HG03342 (cell line): ENCODE results near the gene GGTA1.

Experiments
- ATAC-seq: cut with Tn5 transposase; IDR thresholded peaks from one replicate; pipeline ENCODE4 v1.9.1; 2021; ENCODE audit warnings: mild to moderate bottlenecking, moderate library complexity; ENCODE audit not compliant: unreplicated experiment

GGTA1 gene

DNA sequence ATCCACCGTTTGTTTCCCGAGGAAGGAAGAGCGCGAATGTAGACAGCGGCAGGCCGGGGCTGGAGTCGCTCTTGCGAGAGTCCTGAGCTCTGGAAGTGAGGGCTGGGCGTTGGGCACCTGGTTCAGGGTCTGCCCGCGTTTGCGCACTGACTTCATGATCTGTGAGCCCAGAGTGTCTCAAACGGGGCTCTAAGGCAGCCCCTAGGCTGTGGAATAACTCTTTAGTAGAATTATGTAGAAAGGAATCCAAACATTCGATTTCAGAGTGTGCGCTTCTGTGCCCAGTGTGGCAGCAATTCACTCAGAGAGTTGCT lies 478 bp upstream of the GGTA1 start:
- ATAC-seq: no peak

DNA sequence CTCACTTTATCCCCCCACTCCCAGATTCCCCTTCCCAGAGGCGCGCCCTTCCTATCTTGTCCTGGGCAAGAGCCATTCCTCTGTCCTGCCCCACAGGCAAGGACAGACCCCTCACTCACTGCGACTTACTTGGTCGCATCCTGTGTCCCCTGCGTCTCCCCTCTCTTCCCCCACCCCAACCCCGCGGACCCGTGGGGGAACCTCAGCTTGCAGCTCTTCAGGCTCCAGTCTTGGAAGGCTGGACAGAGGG lies 542 bp downstream of the GGTA1 start:
- ATAC-seq: no peak

GRCh38 chr9:121498487-121499176 lies 1.0 kb downstream of the GGTA1 start:
- ATAC-seq: no peak

GRCh38 chr9:121498150-121498486 lies 1.5 kb downstream of the GGTA1 start:
- ATAC-seq: peak; percentile 77

GRCh38 chr9:121495976-121496375 lies 3.7 kb downstream of the GGTA1 start:
- no peak for ATAC-seq

DNA sequence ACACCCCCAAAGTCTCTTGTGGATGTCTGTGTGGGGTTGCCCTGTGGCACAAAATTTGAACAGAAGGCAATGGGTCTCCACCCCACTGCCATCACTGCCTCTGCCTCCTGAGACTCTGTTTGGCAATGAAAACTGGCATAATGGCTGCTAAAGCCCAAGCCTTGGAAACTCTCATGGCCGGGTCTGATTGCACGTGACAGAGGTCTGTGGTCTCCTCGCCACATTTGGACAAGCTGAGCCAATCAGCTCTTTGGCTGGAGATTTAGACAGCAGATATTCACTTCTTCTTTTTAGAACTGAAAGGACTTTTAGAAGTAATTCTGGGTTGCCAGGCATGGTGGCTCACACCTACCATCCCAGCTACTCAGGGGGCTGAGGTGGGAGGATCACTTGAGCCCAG lies 5.5 kb downstream of the GGTA1 start:
- no peak for ATAC-seq

- no peak for ATAC-seq
Observed at GRCh38 chr9:121491111-121491510, 8.5 kb downstream of the GGTA1 start.

DNA sequence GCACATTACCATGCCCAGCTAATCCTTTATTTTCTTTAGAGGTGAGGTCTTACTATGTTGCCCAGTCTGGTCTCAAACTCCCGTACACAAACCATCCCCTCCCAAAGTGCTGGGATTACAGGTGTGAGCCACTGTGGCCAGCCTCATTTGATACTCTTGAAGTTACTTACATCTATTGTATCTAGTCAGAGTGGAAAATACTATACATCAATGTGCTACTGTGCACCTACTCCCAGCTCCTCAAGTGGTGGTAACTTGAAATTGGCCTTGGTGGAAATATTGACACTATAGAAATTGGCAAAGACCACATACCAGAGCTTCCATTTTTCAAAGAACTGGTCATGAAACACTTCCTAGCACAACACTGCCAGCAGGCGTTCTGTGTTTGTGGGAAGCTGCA lies 10.3 kb downstream of the GGTA1 start:
- ATAC-seq: no peak

DNA sequence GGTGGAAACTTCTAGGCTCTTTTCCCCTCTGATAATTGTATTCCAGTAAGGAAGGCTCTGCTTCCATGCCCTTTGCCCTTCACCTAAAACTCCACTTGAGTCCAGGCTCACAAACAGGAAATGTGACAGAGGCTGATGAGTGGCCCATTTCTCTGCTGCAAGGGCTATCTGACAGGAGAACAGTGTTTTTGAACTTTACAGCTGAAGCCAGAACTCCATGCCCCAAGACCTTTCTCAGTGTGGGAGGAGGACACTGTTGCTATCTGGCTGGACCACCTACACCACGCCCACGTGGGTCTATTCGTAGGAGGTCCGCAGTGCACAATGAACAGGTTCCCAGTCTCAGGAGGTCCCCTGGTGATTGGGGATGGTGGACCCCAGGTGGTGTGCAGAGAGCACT lies 13.6 kb downstream of the GGTA1 start:
- ATAC-seq: no peak

DNA sequence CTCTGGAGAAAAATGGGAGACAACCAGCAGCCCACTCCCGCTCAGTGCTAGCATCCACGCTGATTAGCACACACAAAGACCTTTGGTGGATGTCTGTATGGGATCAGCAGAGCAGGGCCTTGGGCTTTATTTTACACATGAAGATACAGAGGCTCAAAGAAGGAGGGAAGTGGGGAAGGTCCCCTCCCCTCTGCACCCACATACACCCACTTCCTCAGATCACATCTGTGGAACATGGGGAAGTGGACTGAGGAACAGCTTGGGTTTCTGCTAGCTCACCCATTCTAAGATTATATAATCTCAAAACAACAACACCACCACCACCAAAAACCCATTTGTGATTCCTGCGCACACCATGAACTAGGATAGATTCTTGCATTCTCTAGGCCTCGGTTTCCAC lies 14.0 kb downstream of the GGTA1 start:
- ATAC-seq: no peak

- no peak for ATAC-seq
Observed at GRCh38 chr9:121484651-121485446, 14.8 kb downstream of the GGTA1 start.

DNA sequence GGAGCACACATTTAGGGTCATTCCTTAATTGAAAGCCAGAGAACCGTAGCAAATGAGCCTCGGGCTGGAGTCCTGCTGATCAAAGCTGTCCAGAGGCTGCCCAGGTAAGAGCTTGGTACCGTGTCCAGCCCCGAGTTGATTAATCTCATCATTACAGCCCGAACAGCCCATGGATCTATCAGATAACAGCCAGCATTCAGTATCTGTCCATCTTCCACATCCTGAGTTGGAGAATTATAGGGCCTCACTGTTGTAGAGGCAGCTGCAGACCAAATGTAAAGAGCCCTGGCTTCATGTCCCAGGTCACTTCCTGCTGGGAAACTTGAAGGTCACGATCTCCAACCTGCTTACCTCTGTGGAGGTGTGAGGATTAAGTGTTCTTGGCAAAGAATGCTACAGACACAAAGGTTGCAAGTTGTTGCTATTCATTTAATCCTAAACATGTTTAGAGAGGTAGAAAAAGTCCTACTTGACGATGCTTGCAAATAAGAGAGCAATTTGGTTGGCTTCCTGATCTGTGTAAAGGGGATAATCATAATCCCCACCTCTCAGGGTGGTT lies 16.1 kb downstream of the GGTA1 start:
- no peak for ATAC-seq

GRCh38 chr9:121483049-121483448 lies 16.6 kb downstream of the GGTA1 start:
- no peak for ATAC-seq

DNA sequence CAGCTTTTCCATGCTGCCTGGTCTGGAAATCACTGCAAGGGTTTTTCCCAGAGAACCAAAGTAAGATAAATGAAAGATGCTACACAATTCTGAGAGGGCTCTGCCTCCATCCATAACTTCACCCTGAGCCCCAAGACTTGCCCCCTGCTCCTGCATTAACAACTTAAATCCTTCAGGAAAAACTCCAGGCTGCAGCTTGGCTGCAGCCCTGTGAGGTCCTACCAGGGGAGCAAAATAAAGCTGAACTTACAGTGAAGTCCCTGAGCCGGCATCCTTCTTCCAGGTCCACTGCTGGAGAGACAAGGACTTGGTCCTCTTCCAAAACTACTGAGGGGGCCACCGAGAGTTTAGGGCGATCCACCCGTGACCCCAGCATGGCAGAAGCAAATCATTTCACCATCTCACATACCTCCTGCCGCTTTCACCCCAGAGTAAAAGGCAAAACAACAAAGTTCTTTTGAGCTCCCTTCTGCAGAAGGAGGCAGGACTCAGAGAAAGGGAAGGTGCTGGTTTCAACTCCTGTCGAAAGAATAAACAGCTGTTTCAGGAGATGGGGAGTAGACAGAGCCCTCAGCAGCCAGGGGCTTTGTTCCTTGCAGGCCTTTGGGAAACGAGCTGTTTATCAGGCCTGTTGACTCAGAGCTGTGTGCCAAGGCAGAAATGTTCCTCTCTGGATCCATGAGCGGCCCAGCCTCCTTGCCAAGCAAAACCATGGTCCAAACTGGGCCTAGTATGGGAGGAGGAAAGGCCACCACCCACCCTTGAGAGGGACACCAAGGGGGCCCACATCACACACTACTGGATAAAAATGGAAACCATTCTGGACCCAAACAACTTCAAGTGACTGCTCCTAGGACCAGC lies 20.6 kb downstream of the GGTA1 start:
- no peak for ATAC-seq

DNA sequence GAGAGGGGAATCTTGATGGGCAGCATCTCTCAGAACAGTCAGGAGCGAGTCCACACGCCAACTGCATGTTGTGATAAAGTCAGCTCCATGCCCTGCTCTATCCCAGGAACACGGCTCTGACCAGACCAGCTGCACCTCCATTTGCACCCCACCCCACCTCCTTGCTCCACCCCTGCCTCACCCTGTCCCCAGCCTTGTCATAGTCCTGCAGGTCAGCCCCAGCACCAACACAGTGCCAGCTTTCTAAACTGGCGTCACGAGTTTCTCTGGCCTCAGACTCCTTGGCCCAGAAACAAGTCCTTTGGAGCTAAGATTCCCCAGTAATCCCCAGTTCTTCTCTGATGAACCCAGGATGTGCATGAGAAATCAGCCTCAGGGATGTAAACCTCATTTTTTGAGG lies 23.5 kb downstream of the GGTA1 start:
- no peak for ATAC-seq

DNA sequence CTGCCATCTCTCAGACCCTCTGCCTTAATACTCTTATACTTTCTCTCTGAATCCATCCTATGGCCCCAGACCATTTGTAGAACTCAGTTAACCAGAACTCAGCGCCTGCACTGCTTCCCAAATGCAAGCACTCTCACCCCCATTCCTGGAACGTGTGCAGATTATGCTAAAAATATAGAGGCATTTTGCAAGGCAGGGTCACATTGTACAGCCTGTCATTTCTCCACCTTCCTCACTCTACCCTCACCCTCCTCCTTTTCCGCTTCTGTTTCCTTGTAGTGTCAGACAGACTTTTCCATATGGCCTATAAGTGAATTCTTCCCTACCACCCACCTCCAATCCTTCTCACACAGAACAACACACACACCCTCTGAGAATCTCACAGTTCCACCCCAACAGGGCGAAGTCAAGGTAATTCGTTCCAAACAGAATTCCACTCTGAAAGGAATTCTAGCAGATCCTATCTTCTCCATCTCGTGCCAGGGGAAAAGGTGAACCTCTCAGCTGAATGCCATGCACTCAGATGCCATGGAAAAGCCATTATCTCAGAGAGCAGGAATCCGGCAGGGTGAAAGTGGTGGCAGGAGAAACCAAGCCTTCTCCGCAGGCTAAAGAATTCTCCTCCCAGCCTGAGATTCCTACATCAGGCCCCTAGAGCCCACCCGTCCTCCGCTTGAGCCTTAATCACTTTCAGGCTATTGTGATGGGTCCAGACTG lies 25.3 kb downstream of the GGTA1 start:
- ATAC-seq: no peak

GRCh38 chr9:121473229-121473628 lies 26.4 kb downstream of the GGTA1 start:
- ATAC-seq: no peak

DNA sequence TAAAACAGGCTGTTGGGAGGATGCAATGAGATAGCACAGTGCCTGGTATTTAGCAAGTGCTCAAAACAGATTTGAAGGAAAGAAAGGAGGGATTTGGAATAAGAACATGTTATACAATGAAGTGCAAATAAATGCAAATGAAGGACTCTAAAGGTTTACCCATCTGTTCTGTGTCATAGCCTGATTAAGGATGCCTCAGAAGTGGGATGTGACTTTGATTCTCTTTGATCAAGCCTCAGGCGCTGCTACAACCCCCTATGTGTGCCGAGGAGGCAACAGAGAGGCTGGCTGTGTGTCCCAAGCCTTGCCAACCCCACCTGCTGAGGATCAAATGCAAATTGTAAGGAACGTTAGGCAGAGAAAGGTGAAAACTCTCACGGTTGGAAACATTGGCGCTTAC lies 27.2 kb downstream of the GGTA1 start:
- ATAC-seq: no peak

DNA sequence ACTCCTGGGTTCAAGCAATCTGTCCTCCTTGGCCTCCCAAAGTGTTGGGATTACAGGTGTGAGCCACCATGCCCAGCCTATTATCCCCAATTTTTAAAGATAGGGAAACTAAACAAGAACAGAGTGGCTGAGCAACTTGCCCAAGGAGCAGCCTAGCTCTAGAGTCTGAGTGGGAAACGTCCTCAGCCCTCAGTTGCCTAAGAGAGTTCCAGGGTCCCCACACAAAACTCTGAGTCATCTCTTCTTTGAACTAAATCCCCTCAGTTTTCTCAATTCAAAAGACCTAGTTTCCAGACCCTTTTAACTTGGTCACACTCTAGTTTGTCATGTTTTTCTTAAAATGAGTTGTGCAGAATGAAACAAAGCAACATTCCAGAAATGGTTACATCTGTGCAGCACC lies 33.5 kb downstream of the GGTA1 start:
- ATAC-seq: no peak

DNA sequence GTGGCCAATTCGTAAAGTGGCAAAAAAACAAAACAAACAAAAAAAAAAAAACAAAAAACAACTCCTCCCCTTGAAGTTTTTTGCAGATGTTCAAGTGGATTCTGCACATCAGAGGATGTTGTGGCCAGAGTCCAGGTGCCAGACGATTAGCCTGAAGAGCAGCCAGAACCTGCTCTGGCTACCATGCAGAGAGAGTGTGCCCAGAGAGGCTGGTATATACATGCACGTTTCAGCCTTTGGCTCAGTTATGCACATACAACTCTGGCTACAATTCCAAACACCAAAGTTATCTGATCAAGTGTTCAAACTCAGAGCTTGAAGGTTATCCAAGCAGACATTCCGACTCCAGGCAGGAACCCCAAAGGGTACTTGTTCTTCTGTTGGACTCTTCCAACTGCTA lies 34.7 kb downstream of the GGTA1 start:
- ATAC-seq: no peak
